Measurements from ENCODE around the gene PPP1R7. TPM values are rescaled to one million over a fixed set of nuclear protein-coding genes. Genes with fewer than 3 reads are reported as not detected.

Gene PPP1R7
- polyA plus RNA-seq, 1 donor from 2014 or later = 59.3 TPM

DNA sequence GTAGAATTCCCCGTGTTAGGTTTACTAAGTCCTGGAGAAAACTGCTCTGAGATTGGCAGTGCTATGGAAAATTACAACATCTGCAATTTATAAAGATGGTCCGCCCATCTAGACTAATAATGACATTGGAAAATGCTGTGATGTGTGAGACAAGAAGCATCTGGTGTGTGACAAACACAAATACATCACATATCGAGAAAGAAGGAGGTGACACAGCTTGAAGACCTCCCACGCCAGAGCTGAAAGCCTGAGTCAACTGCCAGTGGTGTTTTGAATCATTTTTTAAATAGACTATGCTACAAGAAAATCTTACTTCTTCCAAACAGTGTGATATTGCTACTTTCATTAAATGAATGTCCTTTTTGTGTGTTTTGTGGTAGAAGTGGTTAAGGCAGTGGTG is 29.6 kb downstream of the PPP1R7 start:
- H2AFZ ChIP-seq (ENCODE audit: low read depth, low read length) = no peak overlapping the region
- no peaks in the 10 kb centered on the region for H3K27me3 ChIP-seq (ENCODE audit: insufficient read depth, low read depth, low read length)
- no peaks in the 10 kb centered on the region for H3K36me3 ChIP-seq (ENCODE audit: insufficient read depth, low read length)
- H3K79me2 ChIP-seq (replicated peaks; ENCODE audit: insufficient read depth, low read length) = no peaks in the 10 kb centered on the region
- TF ChIP-seq, protein P1, sequence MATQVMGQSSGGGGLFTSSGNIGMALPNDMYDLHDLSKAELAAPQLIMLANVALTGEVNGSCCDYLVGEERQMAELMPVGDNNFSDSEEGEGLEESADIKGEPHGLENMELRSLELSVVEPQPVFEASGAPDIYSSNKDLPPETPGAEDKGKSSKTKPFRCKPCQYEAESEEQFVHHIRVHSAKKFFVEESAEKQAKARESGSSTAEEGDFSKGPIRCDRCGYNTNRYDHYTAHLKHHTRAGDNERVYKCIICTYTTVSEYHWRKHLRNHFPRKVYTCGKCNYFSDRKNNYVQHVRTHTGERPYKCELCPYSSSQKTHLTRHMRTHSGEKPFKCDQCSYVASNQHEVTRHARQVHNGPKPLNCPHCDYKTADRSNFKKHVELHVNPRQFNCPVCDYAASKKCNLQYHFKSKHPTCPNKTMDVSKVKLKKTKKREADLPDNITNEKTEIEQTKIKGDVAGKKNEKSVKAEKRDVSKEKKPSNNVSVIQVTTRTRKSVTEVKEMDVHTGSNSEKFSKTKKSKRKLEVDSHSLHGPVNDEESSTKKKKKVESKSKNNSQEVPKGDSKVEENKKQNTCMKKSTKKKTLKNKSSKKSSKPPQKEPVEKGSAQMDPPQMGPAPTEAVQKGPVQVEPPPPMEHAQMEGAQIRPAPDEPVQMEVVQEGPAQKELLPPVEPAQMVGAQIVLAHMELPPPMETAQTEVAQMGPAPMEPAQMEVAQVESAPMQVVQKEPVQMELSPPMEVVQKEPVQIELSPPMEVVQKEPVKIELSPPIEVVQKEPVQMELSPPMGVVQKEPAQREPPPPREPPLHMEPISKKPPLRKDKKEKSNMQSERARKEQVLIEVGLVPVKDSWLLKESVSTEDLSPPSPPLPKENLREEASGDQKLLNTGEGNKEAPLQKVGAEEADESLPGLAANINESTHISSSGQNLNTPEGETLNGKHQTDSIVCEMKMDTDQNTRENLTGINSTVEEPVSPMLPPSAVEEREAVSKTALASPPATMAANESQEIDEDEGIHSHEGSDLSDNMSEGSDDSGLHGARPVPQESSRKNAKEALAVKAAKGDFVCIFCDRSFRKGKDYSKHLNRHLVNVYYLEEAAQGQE (IDR thresholded peaks at IDR 0.05; ENCODE audit: borderline replicate concordance) = no peak
- TF ChIP-seq POLR2AphosphoS5 (IDR thresholded peaks at IDR 0.05) (no peak), MXI1 (conservative IDR thresholded peaks at IDR 0.05; ENCODE audit: poor library complexity, severe bottlenecking) (no peak), EZH2 (IDR thresholded peaks at IDR 0.05; ENCODE audit: borderline replicate concordance, insufficient read depth, low read length, poor library complexity, severe bottlenecking) (no peak), EP300 (conservative IDR thresholded peaks at IDR 0.05; ENCODE audit: poor library complexity, severe bottlenecking) (no peak), SMC3 (conservative IDR thresholded peaks at IDR 0.05; ENCODE audit: poor library complexity) (no peak), TAF1 (IDR thresholded peaks at IDR 0.05; ENCODE audit: low read depth) (no peak), RAD21 (conservative IDR thresholded peaks at IDR 0.05) (no peak)
- TF ChIP-seq, protein P2, sequence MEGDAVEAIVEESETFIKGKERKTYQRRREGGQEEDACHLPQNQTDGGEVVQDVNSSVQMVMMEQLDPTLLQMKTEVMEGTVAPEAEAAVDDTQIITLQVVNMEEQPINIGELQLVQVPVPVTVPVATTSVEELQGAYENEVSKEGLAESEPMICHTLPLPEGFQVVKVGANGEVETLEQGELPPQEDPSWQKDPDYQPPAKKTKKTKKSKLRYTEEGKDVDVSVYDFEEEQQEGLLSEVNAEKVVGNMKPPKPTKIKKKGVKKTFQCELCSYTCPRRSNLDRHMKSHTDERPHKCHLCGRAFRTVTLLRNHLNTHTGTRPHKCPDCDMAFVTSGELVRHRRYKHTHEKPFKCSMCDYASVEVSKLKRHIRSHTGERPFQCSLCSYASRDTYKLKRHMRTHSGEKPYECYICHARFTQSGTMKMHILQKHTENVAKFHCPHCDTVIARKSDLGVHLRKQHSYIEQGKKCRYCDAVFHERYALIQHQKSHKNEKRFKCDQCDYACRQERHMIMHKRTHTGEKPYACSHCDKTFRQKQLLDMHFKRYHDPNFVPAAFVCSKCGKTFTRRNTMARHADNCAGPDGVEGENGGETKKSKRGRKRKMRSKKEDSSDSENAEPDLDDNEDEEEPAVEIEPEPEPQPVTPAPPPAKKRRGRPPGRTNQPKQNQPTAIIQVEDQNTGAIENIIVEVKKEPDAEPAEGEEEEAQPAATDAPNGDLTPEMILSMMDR (IDR thresholded peaks at IDR 0.05; ENCODE audit: poor library complexity, severe bottlenecking) = no peak
- no peak overlapping the region for H3K4me2 ChIP-seq (ENCODE audit: low read length)
- no peak overlapping the region for H3K9ac ChIP-seq (ENCODE audit: low read length)
- no peaks in the 10 kb centered on the region for H4K20me1 ChIP-seq (ENCODE audit: insufficient read depth)
- H3K4me3 ChIP-seq (ENCODE audit: low read length) = no peak overlapping the region
- no peaks in the 10 kb centered on the region for H3K9me2 ChIP-seq (ENCODE audit: insufficient read depth, low read length)
- no peak overlapping the region for H3K27ac ChIP-seq (ENCODE audit: low read length)
- no peaks in the 10 kb centered on the region for H3F3A ChIP-seq (ENCODE audit: insufficient read depth, low read length, poor library complexity, severe bottlenecking)
- H3K9me3 ChIP-seq (ENCODE audit: low read length) = no peaks in the 10 kb centered on the region

DNA sequence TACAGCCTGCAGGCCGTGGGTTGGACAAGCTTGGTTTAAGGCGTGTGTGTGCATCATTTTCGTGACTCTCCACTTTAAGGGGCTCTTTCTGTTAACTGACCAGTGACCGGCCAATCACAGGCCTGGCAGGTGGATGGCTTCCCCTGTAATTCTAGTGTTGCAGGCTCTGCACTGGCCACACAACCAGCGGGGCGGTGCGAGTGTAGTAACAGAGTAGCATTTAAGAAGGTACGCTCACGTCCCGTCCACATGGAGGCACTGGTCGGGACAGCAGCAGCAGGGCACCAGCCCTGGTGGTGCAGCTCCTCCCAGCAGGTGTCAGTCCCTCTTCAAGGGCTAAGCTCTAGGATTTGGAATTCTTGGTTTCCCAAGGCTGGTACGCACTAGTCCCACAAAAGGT is 30.2 kb downstream of the PPP1R7 start:
- Histone ChIP-seq H4K20me1 (ENCODE audit: insufficient read depth) (no peaks in the 10 kb centered on the region), H3K4me3 (ENCODE audit: low read length) (no peak overlapping the region), H3K79me2 (replicated peaks; ENCODE audit: insufficient read depth, low read length) (no peaks in the 10 kb centered on the region), H3K4me2 (ENCODE audit: low read length) (no peak overlapping the region), H3K9me2 (ENCODE audit: insufficient read depth, low read length) (no peaks in the 10 kb centered on the region), H3K9ac (ENCODE audit: low read length) (no peak overlapping the region), H3K27me3 (ENCODE audit: insufficient read depth, low read depth, low read length) (no peaks in the 10 kb centered on the region), H3K36me3 (ENCODE audit: insufficient read depth, low read length) (no peaks in the 10 kb centered on the region), H3K27ac (ENCODE audit: low read length) (no peak overlapping the region), H3F3A (ENCODE audit: insufficient read depth, low read length, poor library complexity, severe bottlenecking) (no peaks in the 10 kb centered on the region), H2AFZ (ENCODE audit: low read depth, low read length) (no peak overlapping the region), H3K9me3 (ENCODE audit: low read length) (no peaks in the 10 kb centered on the region)
- TF ChIP-seq MXI1 (conservative IDR thresholded peaks at IDR 0.05; ENCODE audit: poor library complexity, severe bottlenecking) (no peak), SMC3 (conservative IDR thresholded peaks at IDR 0.05; ENCODE audit: poor library complexity) (no peak), POLR2AphosphoS5 (IDR thresholded peaks at IDR 0.05) (no peak), EP300 (conservative IDR thresholded peaks at IDR 0.05; ENCODE audit: poor library complexity, severe bottlenecking) (no peak), EZH2 (IDR thresholded peaks at IDR 0.05; ENCODE audit: borderline replicate concordance, insufficient read depth, low read length, poor library complexity, severe bottlenecking) (no peak), RAD21 (conservative IDR thresholded peaks at IDR 0.05) (no peak), TAF1 (IDR thresholded peaks at IDR 0.05; ENCODE audit: low read depth) (no peak)
- TF ChIP-seq, protein P2 (IDR thresholded peaks at IDR 0.05; ENCODE audit: poor library complexity, severe bottlenecking) = no peak
- TF ChIP-seq, protein P1 (IDR thresholded peaks at IDR 0.05; ENCODE audit: borderline replicate concordance) = no peak

All from neural cell (in vitro differentiated cells).